ENCODE results near the gene GSTA4.
"Not testable (repeated sequence)": the region's sequence is repeated elsewhere in the genome, so short reads cannot be mapped to it uniquely, and the experiment has no call there.

GSTA4 gene, protein sequence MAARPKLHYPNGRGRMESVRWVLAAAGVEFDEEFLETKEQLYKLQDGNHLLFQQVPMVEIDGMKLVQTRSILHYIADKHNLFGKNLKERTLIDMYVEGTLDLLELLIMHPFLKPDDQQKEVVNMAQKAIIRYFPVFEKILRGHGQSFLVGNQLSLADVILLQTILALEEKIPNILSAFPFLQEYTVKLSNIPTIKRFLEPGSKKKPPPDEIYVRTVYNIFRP

GRCh38 chr6:52995089-52995912 lies at the start of gene GSTA4:
Gene GSTA4 (minus strand): TSS chr6:52995284. CDS start chr6:52994243, 1,041 bp downstream.
- Histone ChIP-seq H3K9ac (ENCODE audit: low read length) (peak within 1 kb of the TSS; percentile 85), H3K4me3 (ENCODE audit: low read length) (peak within 1 kb of the TSS; percentile 61)
- not testable (repeated sequence) for H3K9me3 ChIP-seq (ENCODE audit: control insufficient read depth, low read length); H3K27me3 ChIP-seq (ENCODE audit: control insufficient read depth, insufficient read depth, low read length); H3K36me3 ChIP-seq (ENCODE audit: control insufficient read depth, insufficient read depth, low read length); H3K4me1 ChIP-seq (ENCODE audit: control insufficient read depth, insufficient read depth, low read length)

- Histone ChIP-seq H3K4me3 (ENCODE audit: low read length) (no peak overlapping the region), H3K36me3 (ENCODE audit: control insufficient read depth, insufficient read depth, low read length) (no peaks in the 10 kb centered on the region), H3K4me1 (ENCODE audit: control insufficient read depth, insufficient read depth, low read length) (peaks cover 34% of the 10 kb centered on the region), H3K9me3 (ENCODE audit: control insufficient read depth, low read length) (no peaks in the 10 kb centered on the region), H3K27me3 (ENCODE audit: control insufficient read depth, insufficient read depth, low read length) (no peaks in the 10 kb centered on the region), H3K9ac (ENCODE audit: low read length) (no peak overlapping the region)
Measured at GRCh38 chr6:53044572-53044971, 49.5 kb upstream of the GSTA4 start.

GRCh38 chr6:53044071-53044470 lies 49.0 kb upstream of the GSTA4 start:
- Histone ChIP-seq H3K9ac (ENCODE audit: low read length) (no peak overlapping the region), H3K36me3 (ENCODE audit: control insufficient read depth, insufficient read depth, low read length) (no peaks in the 10 kb centered on the region), H3K4me1 (ENCODE audit: control insufficient read depth, insufficient read depth, low read length) (peaks cover 34% of the 10 kb centered on the region), H3K27me3 (ENCODE audit: control insufficient read depth, insufficient read depth, low read length) (no peaks in the 10 kb centered on the region), H3K4me3 (ENCODE audit: low read length) (no peak overlapping the region), H3K9me3 (ENCODE audit: control insufficient read depth, low read length) (no peaks in the 10 kb centered on the region)

DNA sequence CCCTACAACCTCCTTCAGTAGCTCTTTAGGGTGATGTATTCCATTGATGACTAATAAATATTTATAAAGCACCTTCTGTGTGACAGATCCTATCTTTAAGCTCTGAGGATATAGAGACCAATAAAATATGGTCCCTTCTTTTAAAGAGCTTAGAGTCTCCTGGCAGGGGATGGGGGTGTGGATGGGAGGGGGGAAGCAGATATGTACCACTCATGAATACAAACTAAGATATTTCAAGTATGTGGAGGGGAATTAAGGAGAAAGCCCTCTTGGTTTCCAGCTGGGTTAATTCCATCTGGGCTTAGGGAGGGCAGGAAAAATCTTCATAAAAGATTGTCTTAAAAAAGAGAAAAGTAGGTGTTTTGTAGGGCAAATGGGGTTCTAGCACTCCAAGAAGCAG lies 48.5 kb upstream of the GSTA4 start:
- Histone ChIP-seq H3K36me3 (ENCODE audit: control insufficient read depth, insufficient read depth, low read length) (no peaks in the 10 kb centered on the region), H3K9me3 (ENCODE audit: control insufficient read depth, low read length) (no peaks in the 10 kb centered on the region), H3K4me3 (ENCODE audit: low read length) (no peak overlapping the region), H3K4me1 (ENCODE audit: control insufficient read depth, insufficient read depth, low read length) (peaks cover 32% of the 10 kb centered on the region), H3K27me3 (ENCODE audit: control insufficient read depth, insufficient read depth, low read length) (no peaks in the 10 kb centered on the region), H3K9ac (ENCODE audit: low read length) (no peak overlapping the region)

- no peak overlapping the region for H3K9ac ChIP-seq (ENCODE audit: low read length)
- no peaks in the 10 kb centered on the region for H3K9me3 ChIP-seq (ENCODE audit: control insufficient read depth, low read length)
- H3K4me1 ChIP-seq (ENCODE audit: control insufficient read depth, insufficient read depth, low read length): peaks cover 25% of the 10 kb centered on the region
- H3K4me3 ChIP-seq (ENCODE audit: low read length): no peak overlapping the region
- H3K36me3 ChIP-seq (ENCODE audit: control insufficient read depth, insufficient read depth, low read length): no peaks in the 10 kb centered on the region
- H3K27me3 ChIP-seq (ENCODE audit: control insufficient read depth, insufficient read depth, low read length): no peaks in the 10 kb centered on the region
Measured at GRCh38 chr6:53042112-53042511, 47.0 kb upstream of the GSTA4 start.

DNA sequence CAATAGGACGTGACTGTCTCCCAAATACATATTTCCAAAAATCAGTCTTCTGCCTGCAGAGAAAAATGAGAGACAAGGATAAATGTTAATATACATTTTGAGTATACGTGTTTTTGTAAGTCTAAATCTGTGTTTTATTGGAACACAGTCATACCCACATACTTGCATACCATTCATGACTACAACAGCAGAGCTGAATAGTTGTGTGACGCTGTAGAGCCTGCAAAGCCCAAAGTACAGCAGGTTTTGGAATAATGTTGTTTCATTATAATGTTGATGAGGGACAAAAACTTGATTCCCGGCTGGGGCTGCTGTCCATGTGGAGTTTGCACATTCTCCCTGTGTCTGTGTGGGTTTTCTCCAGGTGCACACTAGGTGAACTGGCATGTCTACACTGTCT lies 46.3 kb upstream of the GSTA4 start:
- no peaks in the 10 kb centered on the region for H3K27me3 ChIP-seq (ENCODE audit: control insufficient read depth, insufficient read depth, low read length)
- no peak overlapping the region for H3K9ac ChIP-seq (ENCODE audit: low read length)
- H3K4me3 ChIP-seq (ENCODE audit: low read length): no peak overlapping the region
- H3K4me1 ChIP-seq (ENCODE audit: control insufficient read depth, insufficient read depth, low read length): peaks cover 25% of the 10 kb centered on the region
- no peaks in the 10 kb centered on the region for H3K9me3 ChIP-seq (ENCODE audit: control insufficient read depth, low read length)
- no peaks in the 10 kb centered on the region for H3K36me3 ChIP-seq (ENCODE audit: control insufficient read depth, insufficient read depth, low read length)

GRCh38 chr6:53038596-53038995 lies 43.5 kb upstream of the GSTA4 start:
- H3K36me3 ChIP-seq (ENCODE audit: control insufficient read depth, insufficient read depth, low read length): no peaks in the 10 kb centered on the region
- H3K27me3 ChIP-seq (ENCODE audit: control insufficient read depth, insufficient read depth, low read length): no peaks in the 10 kb centered on the region
- H3K9ac ChIP-seq (ENCODE audit: low read length): no peak overlapping the region
- H3K9me3 ChIP-seq (ENCODE audit: control insufficient read depth, low read length): no peaks in the 10 kb centered on the region
- peaks cover 19% of the 10 kb centered on the region for H3K4me1 ChIP-seq (ENCODE audit: control insufficient read depth, insufficient read depth, low read length)
- H3K4me3 ChIP-seq (ENCODE audit: low read length): no peak overlapping the region

DNA sequence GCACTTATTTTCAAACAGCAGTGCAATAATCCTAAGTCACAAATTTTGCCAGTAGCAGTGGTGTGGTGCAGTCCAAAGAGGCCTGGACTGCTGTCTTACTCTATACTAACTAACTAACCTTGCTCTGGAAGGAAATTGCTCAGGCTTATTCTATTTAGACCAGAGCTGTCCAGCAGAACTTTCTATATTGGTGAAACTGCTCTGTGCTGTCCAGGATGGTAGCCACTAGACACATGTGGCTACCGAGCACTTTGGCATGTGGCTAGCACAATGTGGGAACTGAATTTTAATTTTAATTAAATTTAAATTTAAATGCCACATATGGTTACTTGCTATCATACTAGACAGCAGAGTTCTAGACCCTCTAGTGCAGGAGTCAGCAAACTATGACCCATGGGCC lies 43.1 kb upstream of the GSTA4 start:
- peaks cover 16% of the 10 kb centered on the region for H3K4me1 ChIP-seq (ENCODE audit: control insufficient read depth, insufficient read depth, low read length)
- H3K36me3 ChIP-seq (ENCODE audit: control insufficient read depth, insufficient read depth, low read length): peaks cover 3% of the 10 kb centered on the region
- H3K4me3 ChIP-seq (ENCODE audit: low read length): no peak overlapping the region
- H3K9me3 ChIP-seq (ENCODE audit: control insufficient read depth, low read length): no peaks in the 10 kb centered on the region
- H3K9ac ChIP-seq (ENCODE audit: low read length): no peak overlapping the region
- no peaks in the 10 kb centered on the region for H3K27me3 ChIP-seq (ENCODE audit: control insufficient read depth, insufficient read depth, low read length)

GRCh38 chr6:53035549-53036213 lies 40.6 kb upstream of the GSTA4 start:
- peaks cover 4% of the 10 kb centered on the region for H3K36me3 ChIP-seq (ENCODE audit: control insufficient read depth, insufficient read depth, low read length)
- no peaks in the 10 kb centered on the region for H3K9me3 ChIP-seq (ENCODE audit: control insufficient read depth, low read length)
- H3K27me3 ChIP-seq (ENCODE audit: control insufficient read depth, insufficient read depth, low read length): no peaks in the 10 kb centered on the region
- no peak overlapping the region for H3K9ac ChIP-seq (ENCODE audit: low read length)
- H3K4me3 ChIP-seq (ENCODE audit: low read length): no peak overlapping the region
- no peaks in the 10 kb centered on the region for H3K4me1 ChIP-seq (ENCODE audit: control insufficient read depth, insufficient read depth, low read length)

GRCh38 chr6:53033764-53034163 lies 38.7 kb upstream of the GSTA4 start:
- no peaks in the 10 kb centered on the region for H3K27me3 ChIP-seq (ENCODE audit: control insufficient read depth, insufficient read depth, low read length)
- no peaks in the 10 kb centered on the region for H3K9me3 ChIP-seq (ENCODE audit: control insufficient read depth, low read length)
- no peaks in the 10 kb centered on the region for H3K4me1 ChIP-seq (ENCODE audit: control insufficient read depth, insufficient read depth, low read length)
- no peak overlapping the region for H3K4me3 ChIP-seq (ENCODE audit: low read length)
- H3K9ac ChIP-seq (ENCODE audit: low read length): no peak overlapping the region
- peaks cover 8% of the 10 kb centered on the region for H3K36me3 ChIP-seq (ENCODE audit: control insufficient read depth, insufficient read depth, low read length)

- Histone ChIP-seq H3K36me3 (ENCODE audit: control insufficient read depth, insufficient read depth, low read length) (peaks cover 8% of the 10 kb centered on the region), H3K27me3 (ENCODE audit: control insufficient read depth, insufficient read depth, low read length) (no peaks in the 10 kb centered on the region), H3K9me3 (ENCODE audit: control insufficient read depth, low read length) (no peaks in the 10 kb centered on the region), H3K4me1 (ENCODE audit: control insufficient read depth, insufficient read depth, low read length) (no peaks in the 10 kb centered on the region), H3K9ac (ENCODE audit: low read length) (no peak overlapping the region), H3K4me3 (ENCODE audit: low read length) (no peak overlapping the region)
Measured at GRCh38 chr6:53032849-53033248, 37.8 kb upstream of the GSTA4 start.

DNA sequence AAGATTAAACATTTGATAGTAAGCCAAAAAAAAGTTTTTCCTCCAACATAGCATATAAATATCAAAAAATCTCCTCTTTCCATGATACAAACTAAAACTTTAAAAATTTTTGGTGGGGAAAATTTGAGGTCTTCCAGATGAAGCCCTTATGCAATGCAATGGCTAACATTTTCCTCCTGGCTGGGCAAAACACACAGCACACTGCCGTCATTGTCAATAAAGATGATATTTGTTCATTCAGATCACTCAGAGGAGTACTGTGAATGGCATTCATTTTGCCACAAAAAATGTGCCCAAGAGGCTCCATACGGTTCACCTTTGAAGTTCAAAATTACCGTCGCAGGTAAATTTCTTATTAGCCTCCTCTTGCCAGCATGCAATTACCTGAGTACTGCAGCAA lies 36.2 kb upstream of the GSTA4 start:
- no peaks in the 10 kb centered on the region for H3K27me3 ChIP-seq (ENCODE audit: control insufficient read depth, insufficient read depth, low read length)
- no peak overlapping the region for H3K4me3 ChIP-seq (ENCODE audit: low read length)
- H3K4me1 ChIP-seq (ENCODE audit: control insufficient read depth, insufficient read depth, low read length): no peaks in the 10 kb centered on the region
- H3K36me3 ChIP-seq (ENCODE audit: control insufficient read depth, insufficient read depth, low read length): peaks cover 8% of the 10 kb centered on the region
- no peak overlapping the region for H3K9ac ChIP-seq (ENCODE audit: low read length)
- no peaks in the 10 kb centered on the region for H3K9me3 ChIP-seq (ENCODE audit: control insufficient read depth, low read length)

All from mucosa of stomach (tissue), 1 donor.